K562 (cell line): Measurements from ENCODE around the gene ANO7. TPM values are rescaled to one million over a fixed set of nuclear protein-coding genes. Genes with fewer than 3 reads are reported as not detected.

Experiments used
- ATAC-seq: fragments of 200-7000 bp; cut with Tn5 transposase; 3 replicates; pipeline ENCODE4 v1.9.1; 2020; ENCODE audit warnings: moderate library complexity
- BruUV-seq: library from RNA; stranded (reverse); fragments of 400-500 nt; replicated peaks from 2 replicates; lab custom pipeline; 2021; lab: Mats Ljungman, UMichigan
- CTCF ChIA-PET: fragments of 300-600 bp; formaldehyde crosslinking; extraction: SDS; loops from one replicate; lab custom pipeline; 2021; ENCODE audit warnings: low intra/inter-chr PET ratio; lab: Yijun Ruan, JAX
- POLR2A ChIA-PET: fragments of 300-600, 350-650 bp; sonication (Branson Sonifier 250); formaldehyde crosslinking; extraction: SDS; loops from one replicate; lab custom pipeline; 2021; ENCODE audit warnings: antibody characterized with exemption, inconsistent platforms; lab: Yijun Ruan, JAX
- DNase-seq, 4 experiments: peaks; one replicate each; pipeline versions ENCODE4 v3.0.0 to v3.0.0-alpha.2; 2011 to 2018; ENCODE audit warnings: low spot score in 3 of 4, mixed read lengths in 3 of 4; ENCODE audit errors: extremely low read depth in 1 of 4
- FAIRE-seq: peaks from 2 replicates; lab custom pipeline; 2011; peaks lifted over from hg19 to GRCh38; lab: Jason Lieb, UNC
- H2AFZ ChIP-seq: 2 replicates; pipeline ENCODE4 v1.6.0; 2011; ENCODE audit warnings: low read depth, low read length, control low read depth, inconsistent platforms
- H3K27ac ChIP-seq: fragments of 200-600 bp; 3 replicates; pipeline ENCODE4 v1.8.0; 2011; ENCODE audit warnings: low read depth, mild to moderate bottlenecking, control low read depth, inconsistent platforms, low read length, moderate library complexity, mixed read lengths; ENCODE audit errors: extremely low read depth
- H3K27me3 ChIP-seq, 2 experiments: fragments of 300-600 bp in 1 of 2; 2 replicates in 1 of 2; 3 replicates in 1 of 2; pipeline versions ENCODE4 v1.6.0 to v1.8.0; 2011; ENCODE audit warnings: inconsistent platforms in 2 of 2, low read length in 2 of 2, mild to moderate bottlenecking in 1 of 2, mixed read lengths in 1 of 2, moderate library complexity in 1 of 2; ENCODE audit not compliant: control insufficient read depth in 2 of 2, insufficient read depth in 2 of 2
- H3K36me3 ChIP-seq: fragments of 300-600 bp; 3 replicates; pipeline ENCODE4 v1.8.0; 2011; ENCODE audit warnings: mild to moderate bottlenecking, low read length, inconsistent platforms; ENCODE audit not compliant: control insufficient read depth, insufficient read depth
- H3K4me1 ChIP-seq, 2 experiments: fragments of 200-600 bp in 1 of 2; replicated peaks in 1 of 2; 2 replicates in 1 of 2; 3 replicates in 1 of 2; pipeline versions ENCODE4 v1.5.1 to v1.8.0; 2011; ENCODE audit warnings: inconsistent platforms in 2 of 2, low read length in 2 of 2, mild to moderate bottlenecking in 1 of 2, mixed read lengths in 1 of 2, moderate library complexity in 1 of 2; ENCODE audit not compliant: control insufficient read depth in 2 of 2, insufficient read depth in 2 of 2
- H3K4me2 ChIP-seq: 2 replicates; pipeline ENCODE4 v1.6.1; 2011; ENCODE audit warnings: low read length, control low read depth, inconsistent platforms, mixed read lengths; ENCODE audit not compliant: insufficient read depth
- H3K4me3 ChIP-seq: fragments of 200-600 bp; sonication (generic), shearing (Covaris generic); 2 replicates; pipeline ENCODE4 v1.5.1; 2016; ENCODE audit warnings: control low read depth, inconsistent platforms
- H3K79me2 ChIP-seq: fragments of 200-600 bp; 3 replicates; pipeline ENCODE4 v1.8.0; 2011; ENCODE audit warnings: low read length, inconsistent platforms; ENCODE audit not compliant: control insufficient read depth, insufficient read depth
- H3K9ac ChIP-seq, 2 experiments: 2 replicates each; pipeline versions ENCODE4 v1.6.0 to v1.6.1; 2011; ENCODE audit warnings: low read depth in 2 of 2, low read length in 2 of 2, control low read depth in 1 of 2, inconsistent platforms in 1 of 2, mild to moderate bottlenecking in 1 of 2, mixed read lengths in 1 of 2; ENCODE audit not compliant: insufficient read depth in 1 of 2
- H3K9me1 ChIP-seq: one replicate; pipeline ENCODE4 v1.6.0; 2011; ENCODE audit warnings: inconsistent platforms, mild to moderate bottlenecking, low read length, moderate library complexity; ENCODE audit not compliant: control insufficient read depth, insufficient read depth
- H3K9me3 ChIP-seq: replicated peaks from 2 replicates; pipeline ENCODE4 v1.5.1; 2011; ENCODE audit warnings: low read depth, low read length, inconsistent platforms; ENCODE audit not compliant: control insufficient read depth, insufficient read depth
- H4K20me1 ChIP-seq: replicated peaks from 2 replicates; pipeline ENCODE4 v1.6.1; 2011; ENCODE audit warnings: low read length, inconsistent platforms, mixed read lengths; ENCODE audit not compliant: control insufficient read depth, insufficient read depth
- POLR2G ChIP-seq: fragments of 200-400 bp; formaldehyde crosslinking; IDR thresholded peaks from 2 replicates; pipeline ENCODE4 v1.6.1; 2017; ENCODE audit warnings: low read depth, mild to moderate bottlenecking, antibody characterized with exemption, low read length, moderate library complexity
- WGBS: fragments of 100-300 bp; shearing (Covaris generic); methylation state at CpG from one replicate; pipeline ENCODE4 v1.1.6; 2016; ENCODE audit warnings: low coverage, mixed read lengths; ENCODE audit not compliant: insufficient coverage; ENCODE audit errors: missing lambda C conversion rate; 5-methylcytosine and 5-hydroxymethylcytosine counted together
- in situ Hi-C: fragments of 300-500 bp; cut with MboI; formaldehyde crosslinking; loops from 4 replicates; pipeline ENCODE4 v1.15.0; 2018; ENCODE audit warnings: inconsistent platforms, mixed read lengths
- intact Hi-C: fragments of 100-400 bp; cut with micrococcal nuclease; formaldehyde crosslinking; loops from 2 replicates; pipeline ENCODE4 v1.14.2; 2022
- polyA plus RNA-seq, 8 experiments: library from polyadenylated mRNA; depleted of rRNA in 4 of 8; stranded (reverse) in 5 of 8; unstranded in 3 of 8; fragments of >200 nt; fragmentation: Nextera tagmentation in 2 of 8; fragmentation: Illumina TruSeq in 1 of 8; extraction: Ambion mirVana in 2 of 8; extraction: Trizol in 1 of 8; gene quantifications; 2 replicates each; pipeline versions ENCODE4 v1.2.1 to v1.2.3, GENCODE V29; 2011 to 2014; ENCODE audit warnings: inconsistent platforms in 1 of 8, missing spikeins in 1 of 8
- total RNA-seq, 7 experiments: library from RNA; depleted of rRNA in 6 of 7; stranded (reverse); fragments of >200 nt in 6 of 7; fragmentation: Illumina TruSeq in 2 of 7; extraction: Trizol in 2 of 7; gene quantifications; 2 replicates each; pipeline versions ENCODE4 v1.2.1 to v1.2.3, GENCODE V29; 2011 to 2021; ENCODE audit warnings: low replicate concordance in 1 of 7
- TF ChIP-seq, protein P1 (sequence below): fragments of 450-650 bp; formaldehyde crosslinking; IDR thresholded peaks from 2 replicates; pipeline ENCODE4 v1.4.0; 2022; ENCODE audit warnings: missing genetic modification characterization

The ANO7 gene
- total and polyA plus RNA-seq, 9 of the 15 experiments (the other 6 are each of a cell fraction or from before 2014, with no cell fraction given): 0.28 to 5.1 (median 1.1) TPM

DNA sequence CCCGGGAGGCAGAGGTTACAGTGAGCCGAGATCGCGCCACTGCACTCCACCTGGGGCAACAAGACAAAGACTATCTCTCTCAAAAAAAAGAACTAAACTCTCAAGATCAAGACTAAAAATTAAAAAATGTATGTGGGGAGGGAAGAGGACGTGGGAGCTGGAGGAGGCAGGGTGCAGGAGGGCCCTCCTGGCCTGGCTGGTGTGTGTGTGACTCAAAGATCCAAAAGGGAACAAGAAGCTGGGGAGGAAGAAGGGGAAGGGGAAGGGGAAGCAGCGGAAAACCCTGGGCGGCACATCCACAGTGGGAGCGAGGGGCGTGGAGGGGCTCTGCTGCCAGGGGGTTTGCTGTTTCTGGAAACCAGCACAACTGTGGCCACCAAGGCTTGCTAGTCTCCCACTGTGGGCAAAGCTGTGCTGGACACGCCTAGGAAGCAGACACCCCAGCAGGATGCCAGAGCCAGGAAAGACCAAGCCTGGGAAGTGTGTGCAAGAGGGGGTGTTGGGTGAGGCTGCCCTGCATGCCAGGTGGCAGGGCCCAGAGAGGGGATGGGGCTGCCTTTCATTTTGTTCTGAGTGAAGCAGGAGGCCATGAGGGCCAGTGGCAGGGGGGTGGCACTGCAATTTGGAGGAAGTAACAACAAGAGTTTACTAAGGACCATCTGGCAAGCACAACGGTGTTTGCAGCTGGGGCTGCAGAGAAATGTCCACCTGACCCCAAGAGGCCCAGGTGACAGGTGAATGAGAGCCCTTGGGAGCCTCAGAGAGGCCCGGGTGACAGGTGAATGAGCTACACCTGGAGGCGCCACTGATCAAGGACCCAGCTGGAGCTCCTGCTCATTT, 44.5 kb downstream of the ANO7 start:
- TF ChIP-seq POLR2G: peak; percentile 41; the same call in 1 of the 2 replicates
- TF ChIP-seq, protein P1, sequence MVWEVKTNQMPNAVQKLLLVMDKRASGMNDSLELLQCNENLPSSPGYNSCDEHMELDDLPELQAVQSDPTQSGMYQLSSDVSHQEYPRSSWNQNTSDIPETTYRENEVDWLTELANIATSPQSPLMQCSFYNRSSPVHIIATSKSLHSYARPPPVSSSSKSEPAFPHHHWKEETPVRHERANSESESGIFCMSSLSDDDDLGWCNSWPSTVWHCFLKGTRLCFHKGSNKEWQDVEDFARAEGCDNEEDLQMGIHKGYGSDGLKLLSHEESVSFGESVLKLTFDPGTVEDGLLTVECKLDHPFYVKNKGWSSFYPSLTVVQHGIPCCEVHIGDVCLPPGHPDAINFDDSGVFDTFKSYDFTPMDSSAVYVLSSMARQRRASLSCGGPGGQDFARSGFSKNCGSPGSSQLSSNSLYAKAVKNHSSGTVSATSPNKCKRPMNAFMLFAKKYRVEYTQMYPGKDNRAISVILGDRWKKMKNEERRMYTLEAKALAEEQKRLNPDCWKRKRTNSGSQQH (CRISPR knock-in tag): no peak
- Histone ChIP-seq H3K4me1 (peaks cover 0 to 12% of the 10 kb centered on the region in 2 experiments; a peak in 3 of 5 replicates), H3K9ac (no peak overlapping the region), H3K4me3 (no peak overlapping the region), H3K79me2 (no peaks in the 10 kb centered on the region), H3K4me2 (no peak overlapping the region), H3K36me3 (peaks cover 86% of the 10 kb centered on the region; the same call in 2 of the 3 replicates), H3K9me1 (peaks cover 2% of the 10 kb centered on the region), H3K27ac (no peak overlapping the region), H3K9me3 (no peaks in the 10 kb centered on the region), H3K27me3 (no peaks in the 10 kb centered on the region), H4K20me1 (peaks cover 7% of the 10 kb centered on the region; the same call in 1 of the 2 replicates), H2AFZ (no peak overlapping the region)
- no TSS peak for BruUV-seq
- intact Hi-C loops (no loop called here), in situ Hi-C loops (no loop called here)
- DNase-seq (no peak), ATAC-seq (no peak), FAIRE-seq (no peak)
- 92% methylated on average over 5 of the region's 13 CpGs for WGBS
- POLR2A ChIA-PET: interaction anchor here (0.6 to 0.9 kb wide), 4 partner anchors 18 to 120 kb away, joined by 3 read pairs; no protein-coding TSS in a partner anchor
- CTCF ChIA-PET: no interaction called here
